Adrenal gland (tissue), 19 donors: Measurements from ENCODE around the gene SIX1. TPM values are rescaled to one million over a fixed set of nuclear protein-coding genes. Genes with fewer than 3 reads are reported as not detected.

Source experiments
- DNase-seq, 7 donors: peaks; one replicate each; pipeline ENCODE4 v3.0.0-alpha.2; 2019 to 2020
- H3K27ac ChIP-seq, 5 donors: fragments of 200-600 bp; sonication (generic) in 4 of 5; 1 replicate in 3 of 5; 2 replicates in 2 of 5; pipeline versions ENCODE4 v1.5.1 to v1.8.0; 2016 to 2020; ENCODE audit warnings: mild to moderate bottlenecking in 1 of 5
- H3K27me3 ChIP-seq: fragments of 200-600 bp; 2 replicates; pipeline ENCODE4 v1.8.0; 2021
- H3K36me3 ChIP-seq, 2 donors: fragments of 200-600 bp; replicated peaks in 1 of 2; 1 replicate in 1 of 2; 2 replicates in 1 of 2; pipeline versions ENCODE4 v1.5.1 to v1.8.0; 2018 to 2022
- H3K4me1 ChIP-seq, 2 donors: fragments of 200-600 bp; replicated peaks in 1 of 2; 1 replicate in 1 of 2; 2 replicates in 1 of 2; pipeline versions ENCODE4 v1.5.1 to v1.8.0; 2018 to 2021
- H3K4me3 ChIP-seq, 4 donors: fragments of 200-600 bp; sonication (generic) in 3 of 4; one replicate each; pipeline ENCODE4 v1.5.1; 2016 to 2018
- H3K9me3 ChIP-seq, 3 donors: fragments of 200-600 bp; sonication (generic) in 1 of 3; replicated peaks in 1 of 3; 1 replicate in 2 of 3; 2 replicates in 1 of 3; pipeline versions ENCODE4 v1.5.1 to v1.8.0; 2016 to 2021
- CTCF ChIP-seq, 6 experiments: fragments of 450-650 bp in 4 of 6; fragments of 200-600 bp in 2 of 6; sonication (generic) in 1 of 6; IDR thresholded peaks; 1 replicate in 5 of 6; 2 replicates in 1 of 6; pipeline versions ENCODE4 v1.5.1 to v1.8.0; 2016 to 2021; ENCODE audit warnings: antibody characterized with exemption in 6 of 6, mild to moderate bottlenecking in 2 of 6, moderate library complexity in 1 of 6
- POLR2A ChIP-seq, 2 donors: fragments of 450-650 bp; IDR thresholded peaks; one replicate each; pipeline ENCODE4 v1.6.1; 2017; ENCODE audit warnings: antibody characterized with exemption in 2 of 2, mild to moderate bottlenecking in 2 of 2, moderate library complexity in 1 of 2
- WGBS, 4 donors: extraction: QIAGEN DNeasy Blood & Tissue Kit in 2 of 4; methylation state at CpG; one replicate each; pipeline versions ENCODE4 v1.1.5 to v1.1.7; 2013 to 2017; 5-methylcytosine and 5-hydroxymethylcytosine counted together
- intact Hi-C, 2 donors: fragments of 100-400 bp; cut with DNase I; formaldehyde crosslinking; loops; one replicate each; pipeline versions ENCODE4 v1.14.1 to v1.15.0; 2022 to 2023
- long read RNA-seq, 10 donors: library from polyadenylated mRNA in 3 of 10; unstranded in 2 of 10; stranded (forward) in 1 of 10; transcript quantifications; one replicate each; pipeline ENCODE4 v2.0.0 and lab custom pipeline, GENCODE V29; 2021 to 2026
- polyA plus RNA-seq, 3 donors: library from polyadenylated mRNA; stranded (reverse); fragments of 200-250 nt in 2 of 3; fragments of 350-450 nt in 1 of 3; fragmentation: Illumina TruSeq in 1 of 3; extraction: RNeasy Lipid Tissue Mini Kit (QIAGEN cat#74804) in 1 of 3; gene quantifications; one replicate each; pipeline ENCODE4 v1.2.3, GENCODE V29; 2013 to 2014
- total RNA-seq, 9 donors: library from RNA; depleted of rRNA in 4 of 9; stranded (reverse); fragments of >200 nt in 4 of 9; fragments of 120-200 nt in 1 of 9; fragmentation: NEBNext Ultra II Directional in 1 of 9; extraction: Animal tissue kit (Norgen Biotek cat#: 25700) in 1 of 9; gene quantifications; one replicate each; pipeline versions ENCODE4 v1.1.0 to v1.2.4, GENCODE V29; 2013 to 2023
- donor health status: healthy with polysubstance abuse.
- donor health status: Bipolar disorder and iron deficiency.
- donor health status: DM: yes; HTN: yes; CAD: no.
- donor health status: DM: no; HTN: no; CAD: no.
- donor health status: DM: no; HTN: no; CAD: no.
- donor health status: DM: yes; HTN: yes; CAD: no.

SIX1 gene
- under 1 TPM; 0.11 to 0.96 (median 0.61) TPM for total RNA-seq
- under 1 TPM; 0.15 to 0.67 (median 0.24) TPM for polyA plus RNA-seq
- long read RNA-seq, donor 1: 0 reads
- long read RNA-seq, donor 2: 0 reads
- long read RNA-seq, donor 3: 0 reads
- long read RNA-seq, donor 4: 0 reads
- long read RNA-seq, donor 5, partial matches to known transcripts: 0 of 3 reads
- long read RNA-seq, donor 5, other reads (novel, unspliced or antisense): 0 of 3 reads
- long read RNA-seq, donor 6: 0 reads
- long read RNA-seq, donor 7: 0 reads
- long read RNA-seq, donor 8: 0 reads
- long read RNA-seq, donor 9: 0 reads
- long read RNA-seq, donor 10: 0 reads

DNA sequence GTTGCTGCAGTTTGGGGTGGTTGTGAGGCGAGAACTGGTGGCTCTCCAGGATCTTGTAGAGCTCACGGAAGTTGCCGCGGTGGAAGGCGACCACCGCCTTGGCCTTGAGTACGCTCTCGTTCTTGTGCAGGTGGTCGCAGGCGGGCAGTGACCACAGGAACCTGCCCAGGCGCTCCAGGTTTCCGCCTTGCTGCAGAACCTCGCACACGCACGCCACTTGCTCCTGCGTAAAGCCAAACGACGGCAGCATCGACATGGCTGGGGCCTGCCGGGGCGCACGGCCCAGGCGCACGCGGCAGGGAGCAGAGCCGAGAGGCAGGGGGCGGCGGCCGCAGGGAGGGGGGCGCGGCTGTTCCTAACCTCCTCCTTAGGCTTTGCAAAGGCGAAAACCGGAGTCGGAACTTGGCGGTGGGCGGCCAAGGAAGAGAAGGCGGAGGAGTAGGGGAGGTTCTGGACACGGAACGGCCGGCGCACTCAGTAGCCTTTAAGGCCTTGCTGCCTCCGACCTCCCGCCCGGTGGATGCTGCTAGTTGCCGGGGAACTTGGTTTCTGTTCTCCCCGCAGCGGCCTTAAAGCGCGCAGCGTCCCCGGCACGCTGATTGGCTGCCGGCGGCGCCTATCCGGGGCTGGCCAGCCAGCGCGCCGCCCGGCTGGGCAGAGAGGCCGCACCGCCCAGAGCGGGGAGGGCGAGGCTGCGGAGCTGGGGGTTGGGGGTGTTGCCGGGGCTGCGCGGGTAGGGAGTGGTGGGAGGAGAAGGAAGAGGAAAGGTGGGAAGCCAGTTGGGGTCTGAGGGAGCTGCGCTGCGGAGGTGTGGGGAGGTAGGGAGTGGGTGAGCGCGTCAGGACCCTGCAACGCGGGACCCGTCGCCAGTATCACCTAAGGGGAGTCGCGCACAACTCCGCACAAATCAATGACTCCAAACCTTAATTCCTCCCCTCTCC lies at the start of gene SIX1:
Gene SIX1 (minus strand): TSS at position 544 of the 941 bp plus-strand sequence. CDS start 288 bp downstream, at position 256.
- H3K27me3 ChIP-seq: peaks cover 80% of the 10 kb centered on the region

GRCh38 chr14:60695327-60695726 lies 46.0 kb upstream of the SIX1 start:
- Histone ChIP-seq H3K4me1 (no peaks in the 10 kb centered on the region), H3K9me3 (peaks cover 0 to 3% (median 0%) of the 10 kb centered on the region in 3 donors), H3K27ac (no peak overlapping the region), H3K27me3 (no peaks in the 10 kb centered on the region), H3K36me3 (no peaks in the 10 kb centered on the region), H3K4me3 (no peak overlapping the region)
- no peak for TF ChIP-seq POLR2A (IDR thresholded peaks at IDR 0.05)
- TF ChIP-seq CTCF (IDR thresholded peaks at IDR 0.05): no peak
- intact Hi-C loops: no loop called here
- no peak for DNase-seq
- 75 to 82% (median 78%) methylated on average over 4 of the region's 4 CpGs for WGBS, 4 donors

More for the DNA sequence above, at the start of gene SIX1:
- WGBS, 4 donors: 1 to 2% (median 1%) methylated on average over 40 to 79 of the region's 79 CpGs
- Histone ChIP-seq H3K36me3 (no peaks in the 10 kb centered on the region), H3K4me1 (peaks cover 13 to 35% of the 10 kb centered on the region in 2 donors), H3K4me3 (peak within 1 kb of the TSS in 2 of 4 donors; percentile 29 to 78), H3K27ac (peak within 1 kb of the TSS in 1 of 5 donors; percentile 25), H3K9me3 (no peaks in the 10 kb centered on the region)
- peak; percentile 69 to 80 (median 75) for DNase-seq
- intact Hi-C loops: no loop called here
- TF ChIP-seq CTCF (IDR thresholded peaks at IDR 0.05) (no peak), POLR2A (IDR thresholded peaks at IDR 0.05) (no peak)

DNA sequence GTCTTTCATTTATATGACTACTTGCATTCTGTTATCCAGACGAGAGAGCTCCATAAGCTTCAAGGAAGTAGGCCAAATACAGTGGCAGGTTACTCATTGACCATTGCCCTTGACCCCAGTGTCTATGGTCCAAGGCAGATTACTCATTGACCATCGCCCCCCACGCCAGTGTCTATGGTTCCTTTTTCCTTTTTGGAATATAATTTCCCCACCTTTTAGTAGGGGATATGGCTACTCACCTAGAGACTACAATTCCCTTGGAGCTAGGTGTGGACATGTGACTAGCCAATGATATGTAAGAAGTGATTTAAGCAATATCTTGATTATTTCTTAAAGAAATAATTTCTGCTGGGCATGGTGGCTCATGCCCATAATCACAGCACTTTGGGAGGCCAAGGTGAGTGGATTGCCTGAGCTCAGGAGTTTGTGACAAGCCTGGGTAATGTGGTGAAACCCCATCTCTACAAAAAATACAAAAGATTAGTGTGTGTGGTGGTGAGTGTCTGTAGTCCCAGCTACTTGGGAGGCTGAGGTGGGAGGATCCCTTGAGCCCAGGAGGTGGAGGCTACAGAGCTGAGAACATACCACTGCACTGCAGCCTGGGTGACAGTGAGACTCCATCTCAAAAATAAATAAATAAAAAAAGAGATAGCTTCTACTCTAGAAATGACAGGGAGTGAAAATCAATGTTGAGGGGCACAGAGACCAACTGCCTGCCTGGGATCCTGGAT lies 42.3 kb upstream of the SIX1 start:
- H3K27ac ChIP-seq: no peak overlapping the region

More for the DNA sequence above, 42.3 kb upstream of the SIX1 start:
- TF ChIP-seq POLR2A (IDR thresholded peaks at IDR 0.05) (no peak), CTCF (IDR thresholded peaks at IDR 0.05) (no peak)
- intact Hi-C loops: no loop called here
- WGBS, 4 donors: 43 to 64% (median 59%) methylated on average over 3 of the region's 3 CpGs
- H3K36me3 ChIP-seq: no peaks in the 10 kb centered on the region
- no peaks in the 10 kb centered on the region for H3K4me1 ChIP-seq
- no peak overlapping the region for H3K4me3 ChIP-seq
- H3K27me3 ChIP-seq: no peaks in the 10 kb centered on the region
- DNase-seq: no peak
- no peaks in the 10 kb centered on the region for H3K9me3 ChIP-seq
